HG03432 (cell line): ENCODE results near the gene ADCY9.
"Not testable (repeated sequence)": the region's sequence is repeated elsewhere in the genome, so short reads cannot be mapped to it uniquely, and the experiment has no call there.

Source experiments
- ATAC-seq: cut with Tn5 transposase; IDR thresholded peaks from one replicate; pipeline ENCODE4 v1.9.1; 2021; ENCODE audit warnings: mild to moderate bottlenecking, moderate library complexity; ENCODE audit not compliant: unreplicated experiment

Gene ADCY9

GRCh38 chr16:3984111-3985060, 131.9 kb downstream of the ADCY9 start:
- ATAC-seq, result no peak

GRCh38 chr16:3983081-3983520, 133.1 kb downstream of the ADCY9 start:
- ATAC-seq, result no peak

- ATAC-seq, result no peak
Measured at GRCh38 chr16:3982216-3982615, 134.0 kb downstream of the ADCY9 start.

- ATAC-seq, result no peak
Measured at GRCh38 chr16:3980253-3981111, 135.8 kb downstream of the ADCY9 start.

- no peak for ATAC-seq
Measured at GRCh38 chr16:3979518-3979917, 136.7 kb downstream of the ADCY9 start.

GRCh38 chr16:3979070-3979469, 137.2 kb downstream of the ADCY9 start:
- no peak for ATAC-seq

GRCh38 chr16:3977376-3977775, 138.9 kb downstream of the ADCY9 start:
- ATAC-seq, result no peak

GRCh38 chr16:3974751-3975150, 141.5 kb downstream of the ADCY9 start:
- ATAC-seq, result no peak

GRCh38 chr16:3971706-3972105, 144.5 kb downstream of the ADCY9 start:
- ATAC-seq, result no peak

GRCh38 chr16:3971261-3971660, 145.0 kb downstream of the ADCY9 start:
- no peak for ATAC-seq

GRCh38 chr16:3968551-3968950, 147.7 kb downstream of the ADCY9 start:
- ATAC-seq, result no peak

- ATAC-seq, result no peak
Measured at GRCh38 chr16:3966681-3967080, 149.6 kb downstream of the ADCY9 start.

- ATAC-seq, result no peak
Measured at GRCh38 chr16:3965781-3966582, 150.3 kb downstream of the ADCY9 start.

GRCh38 chr16:3965306-3965705, 150.9 kb downstream of the ADCY9 start:
- no peak for ATAC-seq

- no peak for ATAC-seq
Measured at GRCh38 chr16:3964686-3965290, 151.5 kb downstream of the ADCY9 start.

- ATAC-seq, result no peak
Measured at GRCh38 chr16:3963886-3964685, 152.2 kb downstream of the ADCY9 start.

- no peak for ATAC-seq
Measured at GRCh38 chr16:3963203-3963602, 153.0 kb downstream of the ADCY9 start.

GRCh38 chr16:3961449-3961849, 154.8 kb downstream of the ADCY9 start:
- ATAC-seq, result no peak

GRCh38 chr16:3959926-3960590, 156.2 kb downstream of the ADCY9 start:
- not testable (repeated sequence) for ATAC-seq
